Fibroblast of skin of scalp (primary cell): ENCODE measurements around the gene ANGPT4.
"Not testable (repeated sequence)": the region's sequence is repeated elsewhere in the genome, so short reads cannot be mapped to it uniquely, and the experiment has no call there.

Experiments
- DNase-seq: peaks from one replicate; pipeline ENCODE4 v3.0.0-alpha.2; 2013

The ANGPT4 gene

GRCh38 chr20:905396-905961 lies 10.7 kb downstream of the ANGPT4 start:
- DNase-seq: no peak

- DNase-seq: no peak
These were observed 12.0 kb downstream of the ANGPT4 start for GRCh38 chr20:904039-904545.

- not testable (repeated sequence) for DNase-seq
These were observed 18.7 kb downstream of the ANGPT4 start for GRCh38 chr20:897436-897835.

- peak; percentile 17 for DNase-seq
These were observed 19.6 kb downstream of the ANGPT4 start for GRCh38 chr20:896501-897025.

- not testable (repeated sequence) for DNase-seq
These were observed 23.8 kb downstream of the ANGPT4 start for GRCh38 chr20:892371-892770.

GRCh38 chr20:891706-892080 lies 24.4 kb downstream of the ANGPT4 start:
- DNase-seq: no peak

GRCh38 chr20:891058-891705 lies 25.0 kb downstream of the ANGPT4 start:
- DNase-seq: no peak

- no peak for DNase-seq
These were observed 25.5 kb downstream of the ANGPT4 start for GRCh38 chr20:890666-891057.

- DNase-seq: no peak
These were observed 26.1 kb downstream of the ANGPT4 start for GRCh38 chr20:889932-890463.

GRCh38 chr20:889106-889505 lies 27.0 kb downstream of the ANGPT4 start:
- DNase-seq: no peak

GRCh38 chr20:888057-888456 lies 28.1 kb downstream of the ANGPT4 start:
- no peak for DNase-seq

GRCh38 chr20:887137-887536 lies 29.0 kb downstream of the ANGPT4 start:
- no peak for DNase-seq

- peak; percentile 34 for DNase-seq
These were observed 30.9 kb downstream of the ANGPT4 start for GRCh38 chr20:884983-885952.

- no peak for DNase-seq
These were observed 34.4 kb downstream of the ANGPT4 start for GRCh38 chr20:881783-882144.

- DNase-seq: peak; percentile 35
These were observed 34.9 kb downstream of the ANGPT4 start for GRCh38 chr20:881051-881782.

- DNase-seq: no peak
These were observed 36.5 kb downstream of the ANGPT4 start for GRCh38 chr20:879626-880025.

GRCh38 chr20:878511-879307 lies 37.4 kb downstream of the ANGPT4 start:
- peak; percentile 42 for DNase-seq

GRCh38 chr20:877814-878213 lies 38.3 kb downstream of the ANGPT4 start:
- no peak for DNase-seq

GRCh38 chr20:875115-875514 lies 41.0 kb downstream of the ANGPT4 start:
- DNase-seq: no peak

- DNase-seq: no peak
These were observed 42.1 kb downstream of the ANGPT4 start for GRCh38 chr20:873875-874607.
